ENCODE measurements around the gene ORC6. TPM values are rescaled to one million over a fixed set of nuclear protein-coding genes. Genes with fewer than 3 reads are reported as not detected.
"Not testable (repeated sequence)": the region's sequence is repeated elsewhere in the genome, so short reads cannot be mapped to it uniquely, and the experiment has no call there.

ORC6 gene, protein sequence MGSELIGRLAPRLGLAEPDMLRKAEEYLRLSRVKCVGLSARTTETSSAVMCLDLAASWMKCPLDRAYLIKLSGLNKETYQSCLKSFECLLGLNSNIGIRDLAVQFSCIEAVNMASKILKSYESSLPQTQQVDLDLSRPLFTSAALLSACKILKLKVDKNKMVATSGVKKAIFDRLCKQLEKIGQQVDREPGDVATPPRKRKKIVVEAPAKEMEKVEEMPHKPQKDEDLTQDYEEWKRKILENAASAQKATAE
- total RNA-seq (2014; rRNA removed; shearing (Covaris generic)) = 68.6 and 90.2 TPM in 2 replicates

DNA sequence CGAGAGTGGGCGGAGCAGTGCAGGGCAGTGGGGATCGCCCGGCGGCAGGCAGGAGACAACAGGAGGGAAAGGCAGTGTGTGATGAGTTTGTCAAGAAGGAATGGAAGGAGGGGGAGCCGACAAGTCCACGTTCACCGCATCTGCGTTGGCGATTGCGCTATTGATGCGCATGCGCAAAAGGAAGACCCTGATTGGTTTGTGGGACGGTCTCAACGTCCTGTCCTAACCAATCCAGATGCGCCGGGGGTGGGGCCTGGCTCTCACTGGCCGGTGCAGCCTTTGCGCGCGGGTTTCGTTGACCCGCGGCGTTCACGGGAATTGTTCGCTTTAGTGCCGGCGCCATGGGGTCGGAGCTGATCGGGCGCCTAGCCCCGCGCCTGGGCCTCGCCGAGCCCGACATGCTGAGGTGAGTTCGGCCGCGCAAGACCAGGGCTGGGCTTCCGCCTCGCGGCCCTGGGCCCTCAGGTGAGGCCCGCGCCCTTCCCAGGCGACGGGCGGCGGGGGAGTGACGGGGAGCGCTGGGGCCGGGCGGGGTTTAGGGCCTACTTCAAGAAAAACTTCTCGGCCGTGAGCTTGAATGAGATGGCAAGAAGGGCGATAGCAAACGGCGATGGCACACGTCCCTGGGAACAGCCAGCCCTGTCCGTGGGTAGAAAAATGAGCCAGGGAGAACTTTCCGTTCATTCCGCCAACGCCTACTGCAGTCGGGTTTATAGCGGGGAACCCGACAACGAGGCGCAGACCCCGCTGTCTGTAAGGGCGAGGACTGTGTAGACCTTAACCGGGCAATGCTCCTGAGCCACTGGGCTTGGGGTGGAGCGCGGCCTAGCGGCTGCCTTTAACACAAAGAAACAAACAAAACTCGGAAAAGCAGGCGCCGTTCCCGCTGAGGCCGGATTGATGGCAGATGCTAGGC lies at the start of gene ORC6:
Gene ORC6, plus strand, starts transcription at position 295 of the 916 bp plus-strand sequence. Its CDS starts 47 bp downstream, at position 342.
- Histone ChIP-seq H3K4me3 (ENCODE audit: insufficient read depth, low read depth, low read length) (peak within 1 kb of the TSS; percentile 99), H3K36me3 (replicated peaks; ENCODE audit: control insufficient read depth, insufficient read depth, low read length) (peaks cover 16% of the 10 kb centered on the region), H3K27me3 (ENCODE audit: control insufficient read depth, insufficient read depth, low read length) (no peaks in the 10 kb centered on the region)
- DNase-seq = peak; percentile 97

DNA sequence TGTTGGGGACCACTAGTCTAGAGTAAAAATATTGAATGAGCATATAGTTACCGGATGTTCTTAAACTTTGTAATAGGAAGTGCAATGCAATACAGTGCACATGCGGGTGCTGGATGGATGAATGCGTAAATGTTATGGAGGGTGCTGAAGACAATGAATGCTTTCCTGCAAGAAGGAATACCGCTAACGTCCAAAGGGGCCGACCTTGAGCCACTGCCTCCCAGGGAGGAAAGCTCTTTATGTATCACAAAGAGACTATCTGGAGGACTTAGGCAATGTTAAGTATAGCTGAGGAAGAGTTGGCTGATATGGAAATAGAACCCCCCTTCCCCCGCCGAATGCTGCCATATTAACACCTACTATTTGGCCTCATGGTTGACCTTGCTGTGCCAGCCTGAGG lies 40.8 kb upstream of the ORC6 start:
- Histone ChIP-seq H3K36me3 (replicated peaks; ENCODE audit: control insufficient read depth, insufficient read depth, low read length) (no peaks in the 10 kb centered on the region), H3K4me3 (ENCODE audit: insufficient read depth, low read depth, low read length) (no peak overlapping the region), H3K27me3 (ENCODE audit: control insufficient read depth, insufficient read depth, low read length) (no peaks in the 10 kb centered on the region)
- DNase-seq = peak; percentile 51

DNA sequence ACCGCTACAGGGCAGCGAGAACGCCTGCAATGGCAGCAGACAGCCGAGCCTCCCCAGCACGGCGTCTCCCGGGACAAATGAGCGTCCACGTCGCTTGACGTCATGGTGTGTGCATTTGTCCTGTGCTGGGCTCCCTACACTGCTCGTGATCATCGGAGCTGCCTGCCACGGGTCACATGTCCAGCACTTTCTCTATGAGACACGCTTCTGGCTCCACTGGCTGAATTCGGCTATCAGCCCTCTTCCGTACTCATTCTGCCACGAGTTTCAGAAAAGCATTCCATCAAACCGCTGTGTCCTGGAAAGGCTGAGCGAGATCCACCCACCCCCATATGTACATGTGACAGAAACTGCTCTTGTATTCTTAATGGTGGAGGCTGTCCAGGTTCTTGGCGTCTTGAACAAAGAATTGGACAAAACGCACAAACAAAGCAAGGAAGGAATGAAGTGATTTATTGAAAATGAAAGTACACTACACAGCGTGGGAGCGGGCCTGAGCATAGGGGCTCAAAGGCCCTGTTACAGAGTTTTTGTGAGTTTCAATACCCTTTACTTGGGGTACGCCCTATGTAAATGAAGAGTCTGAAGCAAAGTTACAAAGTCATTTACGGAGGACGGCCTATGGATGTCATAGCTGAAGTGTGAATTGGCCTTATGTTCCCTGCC lies 39.7 kb upstream of the ORC6 start:
- Histone ChIP-seq H3K4me3 (ENCODE audit: insufficient read depth, low read depth, low read length) (no peak overlapping the region), H3K36me3 (replicated peaks; ENCODE audit: control insufficient read depth, insufficient read depth, low read length) (no peaks in the 10 kb centered on the region), H3K27me3 (ENCODE audit: control insufficient read depth, insufficient read depth, low read length) (no peaks in the 10 kb centered on the region)
- no peak for DNase-seq

DNA sequence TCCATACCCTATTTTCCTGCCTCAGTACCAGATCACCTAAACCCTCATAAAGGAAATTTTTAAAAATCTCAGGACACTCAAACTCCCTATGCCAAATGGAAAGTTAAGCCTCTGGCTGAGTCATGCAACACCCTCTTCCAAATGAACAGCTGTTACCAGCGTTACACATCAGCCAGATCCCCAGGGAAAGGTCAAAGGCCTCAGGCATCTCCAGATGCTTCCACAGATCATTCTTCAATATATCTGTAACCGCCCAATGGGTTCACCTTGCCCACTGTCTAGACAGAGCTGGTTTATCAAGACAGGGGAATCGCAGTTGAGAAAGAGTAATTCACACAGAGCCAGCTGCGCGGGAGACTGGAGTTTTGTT lies 39.2 kb upstream of the ORC6 start:
- no peak for DNase-seq
- Histone ChIP-seq H3K4me3 (ENCODE audit: insufficient read depth, low read depth, low read length) (no peak overlapping the region), H3K36me3 (replicated peaks; ENCODE audit: control insufficient read depth, insufficient read depth, low read length) (no peaks in the 10 kb centered on the region)

DNA sequence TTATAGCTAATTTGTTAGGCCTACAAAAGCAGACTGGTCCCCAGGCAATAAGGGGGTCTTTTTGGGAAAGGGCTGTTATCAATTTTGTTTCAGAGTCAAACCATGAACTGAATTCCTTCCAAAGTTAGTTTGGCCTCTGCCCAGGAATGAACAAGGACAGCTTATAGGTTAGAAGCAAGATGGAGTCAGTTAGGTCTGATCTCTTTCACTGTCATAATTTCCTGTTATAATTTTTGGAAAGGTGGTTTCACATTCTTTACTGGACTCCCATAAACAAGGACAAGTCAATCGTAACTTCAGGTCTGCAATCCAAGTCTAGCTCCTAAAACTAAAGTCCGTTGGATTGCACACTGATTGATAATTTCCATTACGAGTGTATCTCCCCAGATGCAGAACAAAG lies 38.2 kb upstream of the ORC6 start:
- no peaks in the 10 kb centered on the region for H3K36me3 ChIP-seq (replicated peaks; ENCODE audit: control insufficient read depth, insufficient read depth, low read length)
- H3K27me3 ChIP-seq (ENCODE audit: control insufficient read depth, insufficient read depth, low read length) = no peaks in the 10 kb centered on the region
- DNase-seq = no peak
- H3K4me3 ChIP-seq (ENCODE audit: insufficient read depth, low read depth, low read length) = no peak overlapping the region

More for the DNA sequence above, 39.2 kb upstream of the ORC6 start:
- H3K27me3 ChIP-seq (ENCODE audit: control insufficient read depth, insufficient read depth, low read length) = no peaks in the 10 kb centered on the region

DNA sequence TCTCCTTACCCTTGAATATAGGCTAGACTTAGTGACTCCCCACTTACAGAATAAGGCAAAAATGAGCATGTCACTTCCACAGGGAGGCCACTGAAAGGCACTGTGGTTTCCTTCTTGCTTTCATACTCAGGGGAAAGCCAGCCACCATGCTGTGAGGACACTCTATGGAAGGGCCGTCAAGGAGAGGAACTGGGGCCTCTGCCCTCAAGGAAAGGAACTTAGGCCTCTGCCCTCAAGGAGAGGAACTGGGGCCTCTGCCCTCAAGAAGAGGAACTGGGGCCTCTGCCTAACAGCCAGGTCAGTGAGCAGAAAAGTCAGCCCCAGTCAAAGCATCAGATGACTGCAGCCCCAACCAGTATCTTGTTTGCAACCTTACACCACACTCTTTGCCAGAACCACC lies 30.5 kb upstream of the ORC6 start:
- peaks cover 11% of the 10 kb centered on the region for H3K36me3 ChIP-seq (replicated peaks; ENCODE audit: control insufficient read depth, insufficient read depth, low read length)
- no peak overlapping the region for H3K4me3 ChIP-seq (ENCODE audit: insufficient read depth, low read depth, low read length)
- no peak for DNase-seq
- no peaks in the 10 kb centered on the region for H3K27me3 ChIP-seq (ENCODE audit: control insufficient read depth, insufficient read depth, low read length)

DNA sequence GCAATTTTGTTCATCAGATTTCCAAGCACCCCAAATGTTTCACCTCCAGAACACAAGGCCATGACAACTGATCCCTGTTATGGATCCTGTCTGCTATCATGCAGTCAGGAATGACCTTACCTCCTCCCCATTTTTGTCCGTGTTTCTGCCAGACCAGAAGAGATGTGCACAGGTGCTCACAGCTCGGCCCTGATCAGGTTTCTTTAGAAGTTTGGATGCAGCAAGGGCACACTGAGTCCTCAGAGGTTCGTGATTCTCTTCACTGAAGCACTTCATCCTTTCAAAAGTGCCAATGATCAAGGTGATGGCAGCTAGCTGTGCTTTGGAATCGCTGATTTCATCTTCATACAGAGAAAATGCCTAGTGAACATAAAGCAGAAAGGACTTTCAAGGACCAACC lies 27.3 kb upstream of the ORC6 start:
- DNase-seq = no peak
- H3K4me3 ChIP-seq (ENCODE audit: insufficient read depth, low read depth, low read length) = no peak overlapping the region
- H3K27me3 ChIP-seq (ENCODE audit: control insufficient read depth, insufficient read depth, low read length) = no peaks in the 10 kb centered on the region
- H3K36me3 ChIP-seq (replicated peaks; ENCODE audit: control insufficient read depth, insufficient read depth, low read length) = peaks cover 11% of the 10 kb centered on the region

DNA sequence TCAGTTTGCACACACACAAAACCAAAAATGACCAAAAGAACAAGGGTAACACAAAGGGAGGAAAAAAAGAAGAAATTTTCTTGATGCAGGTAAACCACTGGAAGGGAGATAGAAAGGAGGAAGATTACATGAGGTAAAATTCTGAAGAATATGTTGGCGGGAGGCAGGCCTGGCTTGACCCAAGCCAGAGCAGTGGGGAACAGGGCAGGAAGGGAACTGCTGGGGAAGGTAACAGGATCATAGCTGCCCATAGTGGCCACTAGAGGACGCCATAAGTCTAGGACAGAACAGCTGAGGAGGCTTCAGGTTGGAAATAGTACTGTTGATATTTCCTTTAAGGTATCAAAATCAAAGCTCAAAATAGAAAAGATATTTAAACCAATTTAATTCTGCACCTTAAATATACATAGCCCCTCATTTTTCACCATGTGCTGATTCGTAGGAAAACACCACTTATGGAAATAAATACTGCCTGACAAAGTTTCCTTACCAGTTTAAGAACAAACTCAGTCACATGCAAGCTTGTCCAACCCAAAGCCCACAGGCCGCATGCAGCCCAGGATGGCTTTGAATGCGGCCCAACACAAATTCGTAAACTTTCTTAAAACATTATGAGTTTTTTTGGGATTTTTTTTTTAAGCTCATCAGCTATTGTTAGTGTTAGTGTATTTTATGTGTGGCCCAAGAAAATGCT lies 16.0 kb upstream of the ORC6 start:
- no peaks in the 10 kb centered on the region for H3K27me3 ChIP-seq (ENCODE audit: control insufficient read depth, insufficient read depth, low read length)
- H3K4me3 ChIP-seq (ENCODE audit: insufficient read depth, low read depth, low read length) = no peak overlapping the region
- peaks cover 15% of the 10 kb centered on the region for H3K36me3 ChIP-seq (replicated peaks; ENCODE audit: control insufficient read depth, insufficient read depth, low read length)

DNA sequence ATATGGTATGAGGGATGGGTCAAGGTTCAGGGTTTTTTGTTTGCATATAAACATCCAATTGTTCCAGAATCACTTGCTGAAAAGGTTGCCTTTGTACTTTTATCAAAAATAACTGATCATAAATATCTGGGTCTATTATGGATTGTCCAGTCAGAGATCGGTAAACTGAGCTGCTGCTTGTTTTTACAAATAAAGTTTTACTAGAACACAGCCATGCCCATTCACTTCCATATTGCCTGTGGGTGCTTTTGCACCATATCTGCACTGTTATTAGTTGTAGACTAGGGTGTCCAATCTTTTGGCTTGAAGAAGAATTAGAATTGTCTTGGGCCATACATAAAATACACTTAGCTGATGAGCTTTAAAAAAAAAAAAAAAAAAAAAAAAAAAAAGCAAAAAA lies 11.5 kb upstream of the ORC6 start:
- not testable (repeated sequence) for H3K4me3 ChIP-seq (ENCODE audit: insufficient read depth, low read depth, low read length); DNase-seq; H3K27me3 ChIP-seq (ENCODE audit: control insufficient read depth, insufficient read depth, low read length)
- peaks cover 11% of the 10 kb centered on the region for H3K36me3 ChIP-seq (replicated peaks; ENCODE audit: control insufficient read depth, insufficient read depth, low read length)

More for the DNA sequence above, 16.0 kb upstream of the ORC6 start:
- DNase-seq = peak; percentile 70

DNA sequence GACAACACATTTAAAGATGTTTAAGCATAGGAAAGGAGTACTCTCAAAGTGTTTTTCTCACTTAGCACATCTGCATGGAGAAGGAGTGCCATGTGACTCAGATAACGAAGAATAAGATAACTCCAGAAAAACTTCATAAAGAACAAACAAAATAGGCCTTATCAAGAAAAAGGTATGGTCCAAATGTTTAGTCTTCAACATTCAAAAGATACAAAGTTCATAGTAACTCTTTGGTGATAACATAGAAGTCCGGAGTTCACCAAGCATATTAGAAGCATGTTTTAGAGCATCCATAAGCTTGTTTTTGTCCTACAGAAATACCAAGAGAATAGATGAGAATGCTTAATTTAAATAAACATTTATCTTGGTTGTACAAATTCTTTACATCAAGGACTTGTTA lies 7.6 kb upstream of the ORC6 start:
- H3K27me3 ChIP-seq (ENCODE audit: control insufficient read depth, insufficient read depth, low read length); DNase-seq; H3K36me3 ChIP-seq (replicated peaks; ENCODE audit: control insufficient read depth, insufficient read depth, low read length): not testable (repeated sequence)

DNA sequence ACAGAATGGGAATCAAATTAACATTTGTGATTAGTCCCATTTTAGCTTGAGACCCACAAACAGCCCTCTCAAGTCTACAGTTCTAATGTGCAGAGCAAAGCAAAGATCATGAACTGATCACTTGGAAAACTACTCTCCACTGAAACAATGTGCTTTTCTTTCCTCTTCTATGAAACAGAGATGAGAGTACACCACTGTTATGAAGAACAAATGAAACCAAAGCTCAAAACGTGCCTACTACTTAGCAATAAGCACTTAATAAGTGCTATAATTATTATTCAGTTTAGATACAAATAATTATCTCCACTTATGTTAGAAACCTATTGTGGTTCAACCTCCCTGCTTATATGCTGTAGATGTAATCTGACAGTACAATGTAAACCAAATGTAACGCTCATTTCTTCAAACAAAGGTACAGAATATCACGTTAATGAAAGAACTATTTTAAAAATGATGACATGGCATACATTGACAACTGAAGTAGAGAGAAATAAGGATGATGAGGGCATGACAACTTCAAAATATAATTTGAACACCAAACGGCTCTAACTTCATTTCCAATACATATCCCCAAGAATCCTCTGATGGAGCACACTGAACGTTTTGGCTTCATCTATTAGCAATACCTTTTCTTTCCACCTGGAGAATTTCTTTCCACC lies 2.5 kb upstream of the ORC6 start:
- Histone ChIP-seq H3K4me3 (ENCODE audit: insufficient read depth, low read depth, low read length) (no peak overlapping the region), H3K36me3 (replicated peaks; ENCODE audit: control insufficient read depth, insufficient read depth, low read length) (peaks cover 6% of the 10 kb centered on the region), H3K27me3 (ENCODE audit: control insufficient read depth, insufficient read depth, low read length) (no peaks in the 10 kb centered on the region)
- DNase-seq = no peak

More for the DNA sequence above, 7.6 kb upstream of the ORC6 start:
- not testable (repeated sequence) for H3K4me3 ChIP-seq (ENCODE audit: insufficient read depth, low read depth, low read length)

DNA sequence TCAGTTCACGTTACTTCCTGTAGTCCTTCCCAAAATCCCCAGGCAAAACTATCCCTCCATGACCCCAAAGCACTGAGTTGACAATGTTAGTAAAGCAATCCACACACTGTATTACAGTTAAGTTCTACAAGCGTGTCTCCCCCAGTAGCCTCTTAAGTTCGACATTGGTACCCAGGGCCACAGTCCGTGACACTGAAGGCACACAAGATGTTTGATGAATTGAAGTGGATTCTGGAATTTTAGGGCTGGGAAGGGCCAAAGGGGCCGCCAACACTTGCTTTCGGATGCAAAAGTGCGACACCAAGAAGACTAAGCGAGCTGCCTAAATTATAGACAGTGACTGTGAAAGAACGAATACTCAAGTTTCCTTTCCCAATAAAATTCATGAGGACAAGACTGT lies 2.0 kb upstream of the ORC6 start:
- Histone ChIP-seq H3K27me3 (ENCODE audit: control insufficient read depth, insufficient read depth, low read length) (no peaks in the 10 kb centered on the region), H3K4me3 (ENCODE audit: insufficient read depth, low read depth, low read length) (no peak overlapping the region), H3K36me3 (replicated peaks; ENCODE audit: control insufficient read depth, insufficient read depth, low read length) (peaks cover 9% of the 10 kb centered on the region)
- DNase-seq = no peak

DNA sequence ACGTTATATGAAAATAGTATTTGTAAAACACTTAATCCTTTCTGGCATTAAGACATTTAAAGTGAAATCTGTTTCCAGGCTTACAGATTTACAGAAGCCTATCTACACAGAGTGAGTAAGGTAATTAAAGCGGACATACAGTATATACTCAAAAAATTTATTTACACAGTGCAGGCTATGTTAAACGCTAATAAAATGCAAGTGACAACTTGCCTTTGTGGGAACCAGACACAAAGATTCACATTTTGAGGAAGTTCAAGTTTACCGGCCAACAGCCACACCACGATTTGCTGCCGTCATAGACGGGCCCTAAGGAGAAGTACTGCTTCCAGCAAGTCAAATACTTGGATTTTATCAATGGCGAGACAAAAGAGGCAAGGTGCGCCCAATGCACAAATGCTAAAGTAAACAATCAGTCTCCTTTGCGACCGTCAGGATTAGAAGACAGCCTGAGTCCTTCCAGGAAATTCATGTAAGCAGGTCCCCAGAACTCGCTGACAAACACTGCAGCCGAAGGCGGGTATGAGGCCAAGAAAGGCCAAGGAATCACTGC lies 1.3 kb upstream of the ORC6 start:
- Histone ChIP-seq H3K36me3 (replicated peaks; ENCODE audit: control insufficient read depth, insufficient read depth, low read length) (peaks cover 12% of the 10 kb centered on the region), H3K27me3 (ENCODE audit: control insufficient read depth, insufficient read depth, low read length) (no peaks in the 10 kb centered on the region), H3K4me3 (ENCODE audit: insufficient read depth, low read depth, low read length) (peak overlapping the region; percentile 99)
- DNase-seq = no peak

All from H7 (cell line).